Activated naive CD4-positive, alpha-beta T cell treated with anti-CD3 and anti-CD28 coated beads, Interleukin-2, amount 10 ng/mL, durations not matched to agents 7 days and 5 days (primary cell): ENCODE measurements around the gene PRPF18.

Experiments
- CTCF ChIA-PET: fragments of 350-600 bp; sonication (Branson Sonifier 250); formaldehyde crosslinking; loops from one replicate; lab custom pipeline; 2021; ENCODE audit warnings: antibody characterized with exemption; lab: Charles Lee
- DNase-seq: peaks from one replicate; pipeline ENCODE4 v3.0.0-alpha.2; 2020
- H3K27ac Mint-ChIP-seq: one replicate; pipeline ENCODE4 v1.8.0; 2021; ENCODE audit warnings: mild to moderate bottlenecking, moderate library complexity, mixed read lengths
- H3K27me3 Mint-ChIP-seq: one replicate; pipeline ENCODE4 v1.8.0; 2021; ENCODE audit warnings: mild to moderate bottlenecking, mixed read lengths
- H3K36me3 Mint-ChIP-seq: one replicate; pipeline ENCODE4 v1.8.0; 2021; ENCODE audit warnings: mixed read lengths
- H3K4me1 Mint-ChIP-seq: one replicate; pipeline ENCODE4 v1.8.0; 2021; ENCODE audit warnings: mixed read lengths
- H3K4me3 Mint-ChIP-seq: one replicate; pipeline ENCODE4 v1.8.0; 2021; ENCODE audit warnings: mild to moderate bottlenecking, moderate library complexity, mixed read lengths
- H3K9me3 Mint-ChIP-seq: one replicate; pipeline ENCODE4 v1.8.0; 2021; ENCODE audit warnings: mixed read lengths

Gene PRPF18

DNA sequence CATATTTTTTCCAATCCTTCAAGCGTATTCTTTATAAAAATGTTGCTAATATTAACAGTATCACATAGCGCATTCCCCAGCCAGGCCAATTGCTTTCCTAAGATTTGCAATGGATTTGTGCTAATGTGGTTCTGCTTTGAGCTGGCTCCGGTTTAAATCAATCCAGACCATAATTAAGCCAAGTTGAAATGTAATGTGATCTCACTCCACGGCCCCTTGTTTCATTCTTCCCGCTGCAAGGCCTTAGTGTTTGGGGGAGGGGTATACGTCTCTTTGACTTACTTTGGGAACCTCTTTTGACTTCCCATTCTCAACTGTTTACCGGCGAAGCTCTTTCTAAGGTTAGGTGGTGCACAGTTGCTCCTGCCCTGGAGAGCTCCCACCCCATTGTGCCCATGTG lies 86.4 kb downstream of the PRPF18 start:
- no peak overlapping the region for H3K4me3 Mint-ChIP-seq
- no peaks in the 10 kb centered on the region for H3K4me1 Mint-ChIP-seq
- no peaks in the 10 kb centered on the region for H3K27me3 Mint-ChIP-seq
- CTCF ChIA-PET, result interaction anchor here (0.6 kb wide), 1 partner anchor 74 kb away, joined by 3 read pairs; no protein-coding TSS in a partner anchor
- H3K27ac Mint-ChIP-seq, result no peak overlapping the region
- no peaks in the 10 kb centered on the region for H3K36me3 Mint-ChIP-seq
- H3K9me3 Mint-ChIP-seq, result no peaks in the 10 kb centered on the region
- no peak for DNase-seq

DNA sequence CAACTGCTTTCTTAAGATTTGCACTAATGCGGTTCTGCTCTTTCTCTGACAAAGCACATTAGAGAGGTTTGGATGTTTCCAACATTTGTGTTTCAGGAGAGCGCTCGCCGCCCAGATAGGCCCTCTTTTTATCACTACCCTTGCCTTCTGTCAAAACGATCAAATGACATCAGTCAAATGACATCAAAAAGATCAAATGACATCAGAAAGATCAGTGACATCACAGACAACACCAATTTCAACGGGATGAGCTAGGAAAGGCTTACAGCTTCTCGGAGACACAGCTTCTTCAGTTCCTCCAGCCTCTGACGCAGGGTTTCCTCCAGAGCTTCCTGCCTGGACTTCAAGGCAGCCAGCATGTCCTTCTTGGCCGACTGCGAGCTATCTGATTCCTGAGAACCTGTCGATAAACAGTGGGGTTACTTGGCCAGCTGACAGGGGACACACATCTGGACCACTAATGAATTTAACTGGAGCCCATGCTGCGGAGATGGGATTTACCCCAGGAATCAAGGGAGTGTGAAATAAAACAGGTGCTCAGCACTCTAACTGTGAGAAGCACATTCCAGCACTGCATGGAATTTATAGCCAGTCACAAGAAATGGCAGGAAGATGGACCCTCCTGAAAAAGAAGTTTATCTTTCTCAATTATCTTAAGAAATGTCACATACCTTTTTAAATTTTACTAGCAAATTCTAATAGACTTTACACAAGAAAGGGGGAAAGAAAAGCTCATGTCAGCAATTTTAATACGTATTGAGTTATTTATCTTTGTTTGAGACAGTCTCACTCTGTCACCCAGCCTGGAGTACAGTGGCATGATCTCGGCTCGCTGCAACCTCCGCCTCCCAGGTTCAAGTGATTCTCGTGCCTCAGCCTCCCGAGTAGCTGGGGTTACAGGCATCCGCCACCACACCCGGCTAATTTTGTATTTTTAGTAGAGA lies 88.2 kb downstream of the PRPF18 start:
- H3K9me3 Mint-ChIP-seq, result no peaks in the 10 kb centered on the region
- CTCF ChIA-PET, result no interaction called here

DNA sequence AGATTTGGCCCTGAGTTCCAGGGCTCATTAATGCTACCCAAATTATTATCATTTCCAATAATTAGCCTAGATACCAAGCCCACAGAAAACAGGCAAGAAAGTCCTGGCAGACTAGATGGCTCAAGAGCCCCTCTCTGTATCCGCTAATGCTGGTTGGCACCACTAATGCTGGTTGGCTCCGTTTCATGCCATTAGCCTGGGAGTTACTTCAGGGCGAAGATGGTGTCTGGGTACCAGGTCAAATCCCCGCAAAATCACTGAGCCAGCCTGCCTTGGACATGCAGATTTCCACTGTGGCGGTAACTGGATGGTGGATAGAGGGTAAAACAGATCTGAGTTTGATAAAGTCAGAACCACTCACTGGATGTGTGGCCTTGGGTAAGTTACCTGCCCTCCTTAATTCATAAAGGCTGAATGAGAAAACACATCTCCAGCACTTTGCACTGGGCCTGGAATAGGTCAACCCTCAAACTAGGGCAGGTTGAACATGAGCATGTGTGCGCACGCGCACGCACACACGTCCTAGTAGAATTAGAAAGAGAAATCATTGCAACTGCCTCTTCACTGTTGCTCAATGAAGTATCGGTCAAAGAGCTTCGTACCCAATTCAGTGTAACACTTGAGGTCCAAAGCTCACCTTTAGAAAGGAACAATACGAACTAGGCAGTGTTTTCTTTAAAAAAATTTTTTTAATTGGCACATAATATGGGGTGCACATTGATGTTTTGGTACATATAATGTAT lies 91.5 kb downstream of the PRPF18 start:
- Mint-ChIP-seq H3K27me3 (no peaks in the 10 kb centered on the region), H3K36me3 (no peaks in the 10 kb centered on the region), H3K9me3 (no peaks in the 10 kb centered on the region), H3K4me1 (no peaks in the 10 kb centered on the region), H3K4me3 (no peak overlapping the region), H3K27ac (no peak overlapping the region)
- CTCF ChIA-PET, result no interaction called here
- no peak for DNase-seq

More for the DNA sequence above, 88.2 kb downstream of the PRPF18 start:
- Mint-ChIP-seq H3K27me3 (no peaks in the 10 kb centered on the region), H3K27ac (no peak overlapping the region), H3K4me3 (no peak overlapping the region), H3K4me1 (no peaks in the 10 kb centered on the region), H3K36me3 (no peaks in the 10 kb centered on the region)
- DNase-seq, result no peak
